HG03442 (cell line): ENCODE measurements around the gene CIC.

Experiments
- ATAC-seq: cut with Tn5 transposase; IDR thresholded peaks from one replicate; pipeline ENCODE4 v1.9.1; 2021; ENCODE audit warnings: mild to moderate bottlenecking, moderate library complexity; ENCODE audit not compliant: unreplicated experiment

CIC gene

GRCh38 chr19:42275103-42275502 lies 6.1 kb downstream of the CIC start:
- ATAC-seq, result no peak

GRCh38 chr19:42275517-42275916 lies 6.5 kb downstream of the CIC start:
- ATAC-seq, result no peak

GRCh38 chr19:42276284-42276683 lies 7.2 kb downstream of the CIC start:
- no peak for ATAC-seq

- no peak for ATAC-seq
Measured at GRCh38 chr19:42276821-42277220, 7.8 kb downstream of the CIC start.

- no peak for ATAC-seq
Measured at GRCh38 chr19:42277821-42278451, 8.9 kb downstream of the CIC start.

- ATAC-seq, result no peak
Measured at GRCh38 chr19:42278452-42279154, 9.6 kb downstream of the CIC start.

DNA sequence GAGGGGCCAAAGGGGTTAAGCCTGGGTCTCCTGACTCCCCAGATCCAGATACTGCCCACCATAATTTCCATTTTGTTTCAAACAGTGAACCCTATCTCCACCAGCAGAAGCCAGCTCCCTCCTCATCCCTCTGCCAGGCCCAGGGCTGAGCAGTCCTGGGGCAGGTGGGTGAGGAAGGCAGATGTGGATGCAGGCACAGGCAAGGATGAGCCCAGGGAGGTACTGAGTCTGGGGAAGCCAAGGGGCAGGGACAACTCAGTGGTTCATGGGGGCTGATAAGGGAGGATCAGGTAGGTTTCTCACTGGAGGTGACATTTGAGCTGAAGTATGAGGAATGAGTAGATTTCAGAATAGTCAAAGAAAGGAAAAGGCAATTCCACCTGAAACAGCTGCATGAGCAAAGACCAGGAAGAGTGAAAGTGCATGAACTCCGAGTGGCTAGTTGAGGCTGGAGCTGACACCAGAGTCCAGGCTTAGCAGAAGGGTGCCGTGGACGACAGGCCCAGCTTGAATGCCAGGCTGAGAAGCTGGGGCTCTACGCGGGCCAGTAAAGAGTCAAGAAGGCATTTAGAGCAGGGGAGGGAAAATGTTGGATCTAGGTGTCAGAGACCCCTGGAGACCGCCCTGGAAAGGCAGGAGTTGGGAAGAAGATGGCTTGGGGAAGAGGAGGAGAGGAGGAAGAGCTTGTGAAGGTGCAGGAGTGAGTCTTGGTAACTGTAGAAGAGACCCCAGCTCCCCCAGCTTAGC lies 10.3 kb downstream of the CIC start:
- ATAC-seq, result no peak

- ATAC-seq, result peak; percentile 33
Measured at GRCh38 chr19:42279902-42280814, 11.1 kb downstream of the CIC start.

GRCh38 chr19:42280815-42281145 lies 11.7 kb downstream of the CIC start:
- no peak for ATAC-seq

DNA sequence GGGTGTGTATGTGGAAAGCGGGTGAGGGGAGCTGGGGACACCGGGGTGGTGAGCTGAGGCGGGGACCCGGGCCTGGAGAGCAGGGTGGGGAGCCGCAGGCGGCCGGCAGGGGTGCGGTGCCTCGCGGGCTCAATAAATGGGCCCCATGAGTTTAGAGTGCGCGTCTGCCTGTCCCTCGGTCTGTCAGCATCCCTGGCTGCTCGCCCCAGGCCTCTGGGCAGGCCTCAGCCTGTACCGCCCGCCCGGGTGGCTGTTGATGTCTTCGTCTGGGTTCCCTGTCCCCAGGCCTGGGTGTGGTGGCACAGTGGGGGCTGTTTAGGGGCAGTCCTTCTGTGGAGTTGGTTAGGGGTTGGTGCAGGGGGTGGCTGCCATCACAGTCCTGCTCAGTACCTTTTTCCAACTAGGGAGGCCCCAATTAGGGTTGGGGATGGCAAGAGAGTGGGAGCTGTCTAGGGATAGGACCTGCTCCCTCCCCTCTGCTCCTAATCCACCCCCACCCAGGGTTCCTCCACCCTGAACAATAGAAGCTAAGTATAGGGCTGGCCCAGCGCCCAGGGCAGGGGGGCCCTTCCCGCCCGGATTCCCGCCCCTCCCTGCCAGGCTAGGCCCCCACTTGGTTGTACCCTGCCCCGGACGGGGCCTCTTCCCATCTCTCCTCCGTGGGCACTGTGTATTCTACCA lies 12.2 kb downstream of the CIC start:
- ATAC-seq, result no peak

GRCh38 chr19:42281827-42282762 lies 13.0 kb downstream of the CIC start:
- no peak for ATAC-seq

DNA sequence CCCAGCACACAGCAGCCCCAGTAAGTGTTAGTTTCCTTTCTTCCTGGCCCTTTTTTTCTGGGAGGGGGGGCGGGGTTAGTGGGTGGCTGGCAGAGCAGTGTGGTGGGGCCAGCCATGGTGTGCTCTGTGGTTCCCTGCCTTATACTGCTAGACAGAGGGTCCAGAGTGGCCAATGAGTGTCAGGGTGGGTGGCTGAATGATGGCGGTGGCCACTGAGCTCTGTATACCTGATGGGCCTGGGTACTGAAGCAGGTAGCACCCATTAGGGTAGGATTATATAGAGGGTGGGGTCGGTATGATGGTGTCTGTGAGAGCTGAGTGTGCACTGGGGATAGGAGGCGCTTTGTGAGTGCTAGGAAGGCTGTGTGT lies 13.8 kb downstream of the CIC start:
- ATAC-seq, result no peak

DNA sequence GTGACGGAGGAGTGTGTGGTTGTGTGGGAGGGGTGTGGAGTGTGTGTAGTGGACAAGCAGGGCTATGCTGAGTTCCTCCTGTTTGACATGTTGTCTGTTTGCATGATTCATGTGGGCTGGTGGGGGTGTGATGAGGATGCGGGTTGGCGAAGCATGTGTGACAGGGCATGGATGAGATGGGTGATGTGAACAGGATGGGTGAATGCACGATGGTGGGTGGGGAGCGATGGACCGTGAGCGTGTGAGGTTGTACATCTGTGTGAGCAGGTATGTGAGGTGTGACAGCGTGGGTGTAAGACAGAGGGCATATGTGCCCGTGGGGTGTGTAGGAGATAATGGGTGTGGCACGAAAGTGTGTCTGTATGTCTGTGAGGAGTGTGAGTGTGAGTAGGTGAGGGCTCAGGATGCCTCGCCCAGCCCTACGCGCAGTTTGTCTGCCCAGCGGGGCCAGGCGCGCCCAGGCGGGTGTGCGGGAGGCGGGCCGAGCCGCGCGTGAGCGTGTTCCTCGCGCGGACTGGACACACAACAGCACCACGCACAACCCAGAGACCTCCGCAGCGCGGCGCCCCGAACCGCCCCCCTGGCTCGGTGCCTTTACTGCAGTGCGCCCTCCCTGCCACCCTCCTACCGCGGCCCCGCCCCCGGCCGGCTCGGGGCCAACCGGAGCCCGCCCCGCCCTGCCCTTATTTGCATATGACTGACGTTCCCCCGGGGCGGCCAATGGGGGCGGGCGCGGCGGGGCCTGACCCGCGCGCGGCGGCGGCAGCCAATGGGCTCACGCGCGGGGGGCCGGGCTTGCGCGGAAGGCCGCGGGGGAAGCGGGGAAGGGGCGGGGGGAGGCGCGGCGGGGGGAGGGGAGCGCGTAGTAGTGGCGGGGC lies 14.4 kb downstream of the CIC start:
- peak; percentile 41 for ATAC-seq

DNA sequence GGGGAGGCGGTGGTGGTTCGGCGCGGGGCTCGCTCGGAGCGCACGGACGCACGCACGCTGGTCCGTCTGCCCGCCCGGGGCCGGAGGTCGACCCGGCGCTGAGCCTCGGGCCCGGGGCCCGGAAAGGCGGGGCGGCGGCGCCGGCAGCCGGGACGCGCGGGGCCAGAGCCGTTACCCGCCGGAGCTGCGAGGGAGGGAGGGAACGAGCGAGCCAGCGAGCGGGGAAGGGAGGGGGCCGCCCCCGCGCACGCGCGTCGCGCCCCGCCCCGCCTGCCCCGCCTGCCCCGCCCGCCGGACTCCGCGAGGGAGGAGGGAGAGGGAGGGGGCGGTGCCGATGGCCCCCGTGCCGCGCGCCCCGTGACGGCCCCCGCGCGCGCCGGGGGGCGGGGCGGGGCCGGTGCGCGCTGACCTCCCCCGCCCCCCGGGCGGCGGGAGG lies 15.0 kb downstream of the CIC start:
- ATAC-seq, result peak; percentile 21

GRCh38 chr19:42284591-42285341 lies 15.7 kb downstream of the CIC start:
- ATAC-seq, result no peak

- ATAC-seq, result no peak
Measured at GRCh38 chr19:42285541-42285941, 16.5 kb downstream of the CIC start.

GRCh38 chr19:42285988-42286348 lies 16.9 kb downstream of the CIC start:
- no peak for ATAC-seq
